Nephron (organoid): ENCODE data around the gene HCRTR1.

Experiments used
- H3K27ac Mint-ChIP-seq, 3 experiments: 2 replicates each; pipeline ENCODE4 v1.8.0; 2020; ENCODE audit warnings: mixed read lengths in 3 of 3, mild to moderate bottlenecking in 2 of 3, moderate library complexity in 1 of 3
- H3K27me3 Mint-ChIP-seq: 2 replicates; pipeline ENCODE4 v1.8.0; 2021; ENCODE audit warnings: low read depth, mild to moderate bottlenecking, moderate library complexity, mixed read lengths
- H3K36me3 Mint-ChIP-seq: 2 replicates; pipeline ENCODE4 v1.8.0; 2020; ENCODE audit warnings: low read depth, mixed read lengths
- H3K4me1 Mint-ChIP-seq: 2 replicates; pipeline ENCODE4 v1.8.0; 2020; ENCODE audit warnings: mixed read lengths
- H3K4me3 Mint-ChIP-seq, 3 experiments: 2 replicates each; pipeline ENCODE4 v1.8.0; 2020; ENCODE audit warnings: mild to moderate bottlenecking in 3 of 3, mixed read lengths in 3 of 3, moderate library complexity in 2 of 3
- H3K9me3 Mint-ChIP-seq: 2 replicates; pipeline ENCODE4 v1.8.0; 2020; ENCODE audit warnings: mixed read lengths
- CTCF ChIP-seq, 3 experiments: fragments of 200-600 bp; sonication (generic); IDR thresholded peaks; one replicate each; pipeline ENCODE4 v1.5.0; 2021; ENCODE audit warnings: antibody characterized with exemption in 3 of 3; ENCODE audit not compliant: unreplicated experiment in 3 of 3

Gene HCRTR1

GRCh38 chr1:31675161-31675560 is 57.7 kb downstream of the HCRTR1 start:
- H3K27ac Mint-ChIP-seq, result peak overlapping the region in 2 of 3 experiments; percentile 71 to 96
- H3K9me3 Mint-ChIP-seq, result no peaks in the 10 kb centered on the region
- H3K4me1 Mint-ChIP-seq, result peaks cover 61% of the 10 kb centered on the region

GRCh38 chr1:31675756-31676155 is 58.3 kb downstream of the HCRTR1 start:
- H3K9me3 Mint-ChIP-seq, result no peaks in the 10 kb centered on the region
- peaks cover 8% of the 10 kb centered on the region for H3K36me3 Mint-ChIP-seq
- H3K27me3 Mint-ChIP-seq, result peaks cover 3% of the 10 kb centered on the region
- peaks cover 55% of the 10 kb centered on the region for H3K4me1 Mint-ChIP-seq
- TF ChIP-seq CTCF (IDR thresholded peaks at IDR 0.05; ENCODE audit: unreplicated experiment in 3 of 3), result no peak
- peak overlapping the region in 2 of 3 experiments; percentile 71 to 96 for H3K27ac Mint-ChIP-seq
- no peak overlapping the region for H3K4me3 Mint-ChIP-seq

More at GRCh38 chr1:31675161-31675560, 57.7 kb downstream of the HCRTR1 start:
- Mint-ChIP-seq H3K4me3 (no peak overlapping the region), H3K27me3 (peaks cover 7% of the 10 kb centered on the region), H3K36me3 (peaks cover 8% of the 10 kb centered on the region)
- no peak for TF ChIP-seq CTCF (IDR thresholded peaks at IDR 0.05; ENCODE audit: unreplicated experiment in 3 of 3)
